ENCODE results near the gene TMEM18. TPM values are rescaled to one million over a fixed set of nuclear protein-coding genes. Genes with fewer than 3 reads are reported as not detected.

The TMEM18 gene
- polyA plus RNA-seq, 1 of the 3 experiments (the other 2 are of a cell fraction) = 29.3 TPM

- peak overlapping the region; percentile 53; the same call in 1 of the 2 replicates for H3K9ac ChIP-seq
- CTCF ChIA-PET = interaction anchor here (1.1 to 1.4 kb wide), 3 partner anchors 12 to 38 kb away, joined by 4 to 5 read pairs (median 4); no protein-coding TSS in a partner anchor
- 89% methylated on average over 4 of the region's 4 CpGs for WGBS (ENCODE audit: low lambda C conversion rate)
Observed at GRCh38 chr2:675051-675450, 2.2 kb downstream of the TMEM18 start.

GRCh38 chr2:674321-674985 is 2.8 kb downstream of the TMEM18 start:
- Histone ChIP-seq H3K9ac (peak overlapping the region; percentile 53; the same call in 1 of the 2 replicates), H3K9me2 (no peaks in the 10 kb centered on the region), H3K36me3 (replicated peaks in 1 of 2; ENCODE audit: control insufficient read depth in 1 of 2, insufficient read depth in 2 of 2, low read length in 1 of 2) (peaks cover 12 to 40% of the 10 kb centered on the region in 2 experiments), H3F3A (replicated peaks; ENCODE audit: insufficient read depth) (peaks cover 38% of the 10 kb centered on the region), H3K27ac (ENCODE audit: low read depth in 2 of 2, low read length in 1 of 2) (peak overlapping the region in 1 of 2 experiments; percentile 66; a peak in 3 of 4 replicates), H4K20me1 (ENCODE audit: insufficient read depth) (peaks cover 25% of the 10 kb centered on the region), H3K4me1 (ENCODE audit: control insufficient read depth in 1 of 2, insufficient read depth in 2 of 2, low read depth in 1 of 2, low read length in 1 of 2) (peaks cover 24 to 31% of the 10 kb centered on the region in 2 experiments), H3K4me3 (ENCODE audit: low read depth in 2 of 2, low read length in 1 of 2) (no peak overlapping the region; a peak in 1 of 4 replicates), H3K79me2 (ENCODE audit: insufficient read depth) (peaks cover 51% of the 10 kb centered on the region), H3K9me3 (no peaks in the 10 kb centered on the region), H3K27me3 (ENCODE audit: insufficient read depth) (no peaks in the 10 kb centered on the region), H2AFZ (ENCODE audit: low read depth) (no peak overlapping the region), H3K4me2 (peak overlapping the region; percentile 89)
- WGBS (ENCODE audit: low lambda C conversion rate) = 81% methylated on average over 9 of the region's 9 CpGs
- no peak for DNase-seq
- TF ChIP-seq TEAD4 (IDR thresholded peaks at IDR 0.05; ENCODE audit: borderline replicate concordance, insufficient read depth) = no peak
- no peak for TF ChIP-seq USF1 (IDR thresholded peaks at IDR 0.05; ENCODE audit: borderline replicate concordance, low read depth)
- TF ChIP-seq IRF3 (IDR thresholded peaks at IDR 0.05; ENCODE audit: low read depth, low read length) = no peak
- no peak for TF ChIP-seq YY1 (IDR thresholded peaks at IDR 0.05; ENCODE audit: low read depth)
- no peak for TF ChIP-seq USF2 (IDR thresholded peaks at IDR 0.05; ENCODE audit: borderline replicate concordance, low read depth, low read length)
- TF ChIP-seq ELF1 (IDR thresholded peaks at IDR 0.05) = no peak
- TF ChIP-seq FOXJ3 (CRISPR knock-in tag; IDR thresholded peaks at IDR 0.05) = no peak
- TF ChIP-seq GABPA (IDR thresholded peaks at IDR 0.05; ENCODE audit: low read depth) = no peak
- TF ChIP-seq SMC3 (IDR thresholded peaks at IDR 0.05; ENCODE audit: low read depth, low read length) = no peak
- no peak for TF ChIP-seq MXI1 (IDR thresholded peaks at IDR 0.05; ENCODE audit: low read depth, low read length)
- TF ChIP-seq POLR2AphosphoS5 (IDR thresholded peaks at IDR 0.05; ENCODE audit: low read depth, low read length) = no peak
- TF ChIP-seq CHD2 (IDR thresholded peaks at IDR 0.05; ENCODE audit: low read length, partially characterized antibody) = no peak
- no peak for TF ChIP-seq NFIC (IDR thresholded peaks at IDR 0.05; ENCODE audit: borderline replicate concordance)
- no peak for TF ChIP-seq RCOR1 (IDR thresholded peaks at IDR 0.05; ENCODE audit: low read length)
- no peak for TF ChIP-seq RXRA (IDR thresholded peaks at IDR 0.05; ENCODE audit: borderline replicate concordance, low read depth)
- no peak for TF ChIP-seq REST (IDR thresholded peaks at IDR 0.05; ENCODE audit: low read depth, low read length)
- no peak for TF ChIP-seq EZH2phosphoT487 (IDR thresholded peaks at IDR 0.05; ENCODE audit: borderline replicate concordance, low read depth)
- no peak for TF ChIP-seq TCF12 (IDR thresholded peaks at IDR 0.05)
- ChIA-PET POLR2A (no interaction called here), CTCF (interaction anchor here (0.6 to 1.8 kb wide), 5 partner anchors 12 to 310 kb away, joined by 3 to 9 read pairs (median 4); no protein-coding TSS in a partner anchor)

More at GRCh38 chr2:675051-675450, 2.2 kb downstream of the TMEM18 start:
- TF ChIP-seq FOXJ3 (CRISPR knock-in tag; IDR thresholded peaks at IDR 0.05) (no peak), EP300 (IDR thresholded peaks at IDR 0.05; ENCODE audit: borderline replicate concordance in 1 of 2, low read depth in 1 of 2, low read length in 1 of 2) (no peak)
- Histone ChIP-seq H3K27me3 (ENCODE audit: insufficient read depth) (no peaks in the 10 kb centered on the region), H3K4me1 (ENCODE audit: control insufficient read depth in 1 of 2, insufficient read depth in 2 of 2, low read depth in 1 of 2, low read length in 1 of 2) (peaks cover 24 to 31% of the 10 kb centered on the region in 2 experiments), H3K79me2 (ENCODE audit: insufficient read depth) (peaks cover 51% of the 10 kb centered on the region), H3K9me3 (no peaks in the 10 kb centered on the region), H3F3A (replicated peaks; ENCODE audit: insufficient read depth) (peaks cover 38% of the 10 kb centered on the region), H3K4me3 (ENCODE audit: low read depth in 2 of 2, low read length in 1 of 2) (peak overlapping the region in 1 of 2 experiments; percentile 68; a peak in 1 of 4 replicates), H3K27ac (ENCODE audit: low read depth in 2 of 2, low read length in 1 of 2) (peak overlapping the region in 1 of 2 experiments; percentile 66; a peak in 2 of 4 replicates), H3K36me3 (replicated peaks in 1 of 2; ENCODE audit: control insufficient read depth in 1 of 2, insufficient read depth in 2 of 2, low read length in 1 of 2) (peaks cover 9 to 35% of the 10 kb centered on the region in 2 experiments), H2AFZ (ENCODE audit: low read depth) (no peak overlapping the region), H3K9me2 (no peaks in the 10 kb centered on the region), H4K20me1 (ENCODE audit: insufficient read depth) (peaks cover 25% of the 10 kb centered on the region), H3K4me2 (peak overlapping the region; percentile 89)
- POLR2A ChIA-PET = no interaction called here
- DNase-seq = no peak

Data from SK-N-SH (cell line).